ENCODE measurements around the gene CBL. TPM values are rescaled to one million over a fixed set of nuclear protein-coding genes. Genes with fewer than 3 reads are reported as not detected.

CBL gene
- polyA plus RNA-seq, 3 donors: 7.6 to 24.0 (median 23.1) TPM

- Histone ChIP-seq H4K20me1 (ENCODE audit: insufficient read depth, low read length) (peaks cover 100% of the 10 kb centered on the region), H3K9me3 (replicated peaks in 1 of 2; ENCODE audit: control insufficient read depth in 1 of 2, insufficient read depth in 1 of 2, low read length in 2 of 2) (no peaks in the 10 kb centered on the region), H3K27me3 (ENCODE audit: control insufficient read depth in 2 of 2, insufficient read depth in 2 of 2, low read length in 2 of 2) (no peaks in the 10 kb centered on the region), H3K79me2 (ENCODE audit: insufficient read depth, low read length) (peaks cover 100% of the 10 kb centered on the region), H3K4me3 (replicated peaks in 1 of 3; ENCODE audit: low read depth in 2 of 3, low read length in 3 of 3) (no peak overlapping the region), H2AFZ (ENCODE audit: insufficient read depth, low read depth, low read length, poor library complexity, severe bottlenecking) (no peak overlapping the region), H3K36me3 (replicated peaks in 1 of 2; ENCODE audit: control insufficient read depth in 1 of 2, insufficient read depth in 2 of 2, low read length in 2 of 2) (peaks cover 5 to 13% of the 10 kb centered on the region in 2 donors), H3K4me1 (ENCODE audit: control insufficient read depth in 1 of 2, insufficient read depth in 2 of 2, low read length in 2 of 2) (peaks cover 32 to 64% of the 10 kb centered on the region in 2 donors), H3K9ac (ENCODE audit: insufficient read depth, low read length, poor library complexity, severe bottlenecking) (no peak overlapping the region), H3K4me2 (replicated peaks; ENCODE audit: extremely low read depth, low read length, poor library complexity, severe bottlenecking) (no peak overlapping the region), H3K27ac (ENCODE audit: low read depth in 1 of 2, low read length in 2 of 2) (peak overlapping the region in 1 of 2 donors; percentile 60)
- peak in 1 of 3 donors; percentile 4 for DNase-seq
- Mint-ChIP-seq H3K4me3 (no peak overlapping the region), H3K27ac (peak overlapping the region in 6 of 7 donors; percentile 1 to 76 (median 17)), H3K36me3 (peaks cover 6 to 12% of the 10 kb centered on the region in 2 donors), H3K4me1 (peaks cover 37% of the 10 kb centered on the region), H3K9me3 (no peaks in the 10 kb centered on the region), H3K27me3 (ENCODE audit: low read depth in 3 of 3) (no peaks in the 10 kb centered on the region)
- no peak for TF ChIP-seq CTCF (IDR thresholded peaks at IDR 0.05)
- intact Hi-C loops (cut with micrococcal nuclease): no loop called here
- no CpG with 5 or more reads among the region's 3 CpGs for WGBS (ENCODE audit: insufficient coverage)
Measured at GRCh38 chr11:119258983-119259382, 52.8 kb downstream of the CBL start.

DNA sequence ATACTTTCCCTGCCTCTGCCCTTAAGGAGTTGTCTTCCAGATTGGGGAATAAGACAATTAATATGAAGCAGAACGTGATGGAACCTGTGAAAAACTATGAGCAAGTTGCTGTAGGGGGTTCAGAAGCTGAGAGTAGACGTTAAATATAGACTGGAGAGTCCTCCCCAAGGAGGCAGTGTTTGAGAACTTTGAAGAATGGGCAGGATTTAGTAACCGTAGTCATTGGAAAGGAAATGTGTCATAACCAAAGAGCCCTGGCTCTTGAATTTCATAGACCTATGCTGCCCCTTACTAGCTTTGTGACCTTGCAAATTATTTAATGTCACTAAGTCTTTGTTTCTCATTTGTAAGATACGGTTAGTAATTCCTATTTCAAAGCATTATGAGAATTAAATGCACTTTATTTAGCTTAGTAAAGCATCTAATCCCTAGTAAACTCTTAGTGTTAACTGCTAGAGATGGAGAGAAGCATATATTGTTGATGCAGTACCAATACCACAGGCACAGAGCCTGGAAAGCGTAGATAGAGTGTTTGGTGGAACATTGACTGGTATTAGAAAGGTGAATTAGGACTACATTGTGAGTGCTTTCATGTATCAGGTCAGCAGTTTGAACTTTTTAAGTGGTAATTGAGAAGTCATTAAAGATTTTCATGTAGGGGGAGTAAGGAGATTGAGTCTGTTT, 56.7 kb downstream of the CBL start:
- DNase-seq: peak; percentile 10 to 38 (median 30)
- peaks cover 100% of the 10 kb centered on the region for H4K20me1 ChIP-seq (ENCODE audit: insufficient read depth, low read length)
- WGBS (ENCODE audit: insufficient coverage): 30% methylated on average over 3 of the region's 5 CpGs
- H3K9me3 ChIP-seq (replicated peaks in 1 of 2; ENCODE audit: control insufficient read depth in 1 of 2, insufficient read depth in 1 of 2, low read length in 2 of 2): no peaks in the 10 kb centered on the region
- no peaks in the 10 kb centered on the region for H3K27me3 ChIP-seq (ENCODE audit: control insufficient read depth in 2 of 2, insufficient read depth in 2 of 2, low read length in 2 of 2)
- H3K4me3 Mint-ChIP-seq: no peak overlapping the region
- peaks cover 42 to 75% of the 10 kb centered on the region in 2 donors for H3K4me1 ChIP-seq (ENCODE audit: control insufficient read depth in 1 of 2, insufficient read depth in 2 of 2, low read length in 2 of 2)
- peak overlapping the region in 1 of 2 donors; percentile 67 for H3K27ac ChIP-seq (ENCODE audit: low read depth in 1 of 2, low read length in 2 of 2)
- H3K79me2 ChIP-seq (ENCODE audit: insufficient read depth, low read length): peaks cover 100% of the 10 kb centered on the region
- H3K4me3 ChIP-seq (replicated peaks in 1 of 3; ENCODE audit: low read depth in 2 of 3, low read length in 3 of 3): no peak overlapping the region
- H3K27ac Mint-ChIP-seq: no peak overlapping the region
- peaks cover 41% of the 10 kb centered on the region for H3K4me1 Mint-ChIP-seq
- H3K9ac ChIP-seq (ENCODE audit: insufficient read depth, low read length, poor library complexity, severe bottlenecking): peak overlapping the region; percentile 15
- no peaks in the 10 kb centered on the region for H3K27me3 Mint-ChIP-seq (ENCODE audit: low read depth in 3 of 3)
- peaks cover 0 to 22% of the 10 kb centered on the region in 2 donors for H3K36me3 Mint-ChIP-seq
- intact Hi-C loops (cut with micrococcal nuclease): no loop called here
- H3K9me3 Mint-ChIP-seq: no peaks in the 10 kb centered on the region
- H3K4me2 ChIP-seq (replicated peaks; ENCODE audit: extremely low read depth, low read length, poor library complexity, severe bottlenecking): peak overlapping the region; percentile 25
- no peak overlapping the region for H2AFZ ChIP-seq (ENCODE audit: insufficient read depth, low read depth, low read length, poor library complexity, severe bottlenecking)
- TF ChIP-seq CTCF (IDR thresholded peaks at IDR 0.05): peak; percentile 20
- peaks cover 0 to 5% of the 10 kb centered on the region in 2 donors for H3K36me3 ChIP-seq (replicated peaks in 1 of 2; ENCODE audit: control insufficient read depth in 1 of 2, insufficient read depth in 2 of 2, low read length in 2 of 2)

All from CD14-positive monocyte (primary cell).